Measurements from ENCODE around the gene LRP8. TPM values are rescaled to one million over a fixed set of nuclear protein-coding genes. Genes with fewer than 3 reads are reported as not detected.

The LRP8 gene
- total and polyA plus RNA-seq, 2 of the 4 experiments (the other 2 are of a cell fraction), result 12.0 to 12.1 TPM

- Histone ChIP-seq H2AFZ (replicated peaks; ENCODE audit: low read length, poor library complexity) (no peak overlapping the region), H2BK5ac (ENCODE audit: low read depth, low read length, poor library complexity, severe bottlenecking) (no peak overlapping the region), H2BK120ac (ENCODE audit: low read depth, low read length) (no peak overlapping the region), H3K4me2 (ENCODE audit: low read depth, low read length) (no peak overlapping the region), H2BK20ac (ENCODE audit: low read depth, low read length) (no peak overlapping the region), H3K36me3 (ENCODE audit: control insufficient read depth, insufficient read depth, low read length) (no peaks in the 10 kb centered on the region), H3K4me3 (ENCODE audit: insufficient read depth, low read depth, low read length) (no peak overlapping the region), H2AK5ac (ENCODE audit: low read depth, low read length) (no peak overlapping the region), H3K9ac (ENCODE audit: low read depth, low read length) (no peak overlapping the region), H3K4ac (ENCODE audit: low read depth, low read length) (no peak overlapping the region), H3K18ac (ENCODE audit: low read depth, low read length) (no peak overlapping the region), H3K4me1 (ENCODE audit: control insufficient read depth, insufficient read depth, low read length) (peaks cover 3% of the 10 kb centered on the region; the same call in 1 of the 2 replicates), H4K20me1 (ENCODE audit: insufficient read depth, low read length) (no peaks in the 10 kb centered on the region), H4K91ac (ENCODE audit: insufficient read depth, low read depth, low read length) (no peak overlapping the region), H3K56ac (ENCODE audit: extremely low read depth, insufficient read depth, low read length) (no peak overlapping the region), H3K27ac (ENCODE audit: insufficient read depth, low read length) (no peak overlapping the region), H2AK9ac (replicated peaks; ENCODE audit: low read depth, low read length, poor library complexity) (no peak overlapping the region), H2BK15ac (ENCODE audit: low read depth, low read length) (no peak overlapping the region), H4K8ac (ENCODE audit: low read depth in 2 of 2, low read length in 2 of 2) (no peak overlapping the region), H3K27me3 (ENCODE audit: control insufficient read depth, insufficient read depth, low read length) (peaks cover 32% of the 10 kb centered on the region), H3K23ac (ENCODE audit: low read depth, low read length) (no peak overlapping the region), H3K14ac (replicated peaks; ENCODE audit: low read depth, low read length) (no peak overlapping the region), H4K5ac (ENCODE audit: low read depth, low read length) (no peak overlapping the region), H3K9me3 (ENCODE audit: control insufficient read depth, insufficient read depth, low read length) (no peaks in the 10 kb centered on the region), H3K9me1 (ENCODE audit: insufficient read depth, low read length) (0 out of 2 replicates have a peak, but pooled peaks cover 3% of the 10 kb centered on the region), H3K79me1 (ENCODE audit: low read depth in 1 of 2, low read length in 2 of 2) (no peaks in the 10 kb centered on the region)
- TF ChIP-seq MXI1 (IDR thresholded peaks at IDR 0.05; ENCODE audit: borderline replicate concordance, low read depth, low read length), result no peak
- no peak for TF ChIP-seq FOS (IDR thresholded peaks at IDR 0.05; ENCODE audit: low read depth, low read length)
- TF ChIP-seq RAD21 (IDR thresholded peaks at IDR 0.05; ENCODE audit: low read length), result no peak
- no peak for TF ChIP-seq SMC3 (IDR thresholded peaks at IDR 0.05; ENCODE audit: low read depth, low read length)
- no peak for TF ChIP-seq CEBPB (IDR thresholded peaks at IDR 0.05; ENCODE audit: low read depth, low read length)
- no peak for TF ChIP-seq NFE2L2 (IDR thresholded peaks at IDR 0.05; ENCODE audit: low read depth, low read length)
- TF ChIP-seq ELK1 (IDR thresholded peaks at IDR 0.05; ENCODE audit: borderline replicate concordance, low read depth, low read length), result no peak
- no peak for TF ChIP-seq RCOR1 (IDR thresholded peaks at IDR 0.05; ENCODE audit: insufficient replicate concordance, low read length)
- TF ChIP-seq CHD1 (IDR thresholded peaks at IDR 0.05; ENCODE audit: low read depth, low read length), result no peak
- no peak for TF ChIP-seq BHLHE40 (IDR thresholded peaks at IDR 0.05; ENCODE audit: low read depth, low read length)
- TF ChIP-seq POLR2A (IDR thresholded peaks at IDR 0.05; ENCODE audit: low read depth, low read length), result no peak
- no peak for TF ChIP-seq RFX5 (IDR thresholded peaks at IDR 0.05; ENCODE audit: low read depth, low read length)
- TF ChIP-seq CTCF (conservative IDR thresholded peaks at IDR 0.05; ENCODE audit: low read depth, low read length), result no peak
- no peak for TF ChIP-seq MAZ (IDR thresholded peaks at IDR 0.05; ENCODE audit: borderline replicate concordance, low read depth, low read length)
- no TSS peak for BruUV-seq (replicated peaks)
- no peak for DNase-seq
- in situ Hi-C loops (cut with MboI; ENCODE audit: low sequenced_read_pairs), result no loop called here
- ChIA-PET POLR2A (ENCODE audit: unreplicated experiment) (no interaction called here), CTCF (no interaction called here)
- 57% methylated on average over 1 of the region's 21 CpGs; no CpG with 5 or more reads in 1 of the 2 experiments for WGBS, 2 experiments (ENCODE audit: extremely low coverage in 2 of 2, insufficient read length in 1 of 2)
- intact Hi-C loops (cut with micrococcal nuclease), result no loop called here
- dilution Hi-C loops (cut with HindIII; ENCODE audit: low sequenced_read_pairs, unreplicated experiment), result no loop called here
- ATAC-seq (ENCODE audit: low read depth), result no peak
These were observed 20.9 kb upstream of the LRP8 start for GRCh38 chr1:53348486-53349368.

Data from IMR-90 (cell line).